ENCODE data around the gene KRI1. TPM values are rescaled to one million over a fixed set of nuclear protein-coding genes. Genes with fewer than 3 reads are reported as not detected.
A peak's percentile ranks its signal among the peaks of the same experiment; 100 is the strongest.

The KRI1 gene
- total and polyA plus RNA-seq, 5 donors from 2014 or later = 8.6 to 34.6 (median 12.0) TPM

- Mint-ChIP-seq H3K27ac (no peak overlapping the region), H3K9me3 (peaks cover 0 to 2% (median 0%) of the 10 kb centered on the region in 7 donors), H3K27me3 (peaks cover 59% of the 10 kb centered on the region), H3K36me3 (peaks cover 3% of the 10 kb centered on the region), H3K4me1 (peaks cover 2 to 34% (median 13%) of the 10 kb centered on the region in 4 donors), H3K4me3 (no peak overlapping the region)
- DNase-seq = peak in 1 of 3 donors; percentile 57
- peak; percentile 57 to 58 for ATAC-seq (ENCODE audit: low read depth in 2 of 2)
- H3K27ac ChIP-seq (ENCODE audit: insufficient read depth, low read length, poor library complexity, severe bottlenecking) = no peak overlapping the region
- peaks cover 34% of the 10 kb centered on the region for H3K4me1 ChIP-seq (ENCODE audit: control insufficient read depth, insufficient read depth, low read length, poor library complexity, severe bottlenecking)
- no peaks in the 10 kb centered on the region for H3K36me3 ChIP-seq (ENCODE audit: control insufficient read depth, insufficient read depth, low read length)
- H3K9me3 ChIP-seq (ENCODE audit: control insufficient read depth in 2 of 2, low read length in 2 of 2) = no peaks in the 10 kb centered on the region
- H3K27me3 ChIP-seq (ENCODE audit: control insufficient read depth, insufficient read depth, low read length) = peaks cover 26% of the 10 kb centered on the region
- H3K4me3 ChIP-seq (ENCODE audit: low read depth, low read length) = no peak overlapping the region
Measured at GRCh38 chr19:10514211-10515145, 51.3 kb downstream of the KRI1 start.

GRCh38 chr19:10513223-10513622 is 52.6 kb downstream of the KRI1 start:
- H3K4me1 Mint-ChIP-seq = peaks cover 0 to 26% (median 7%) of the 10 kb centered on the region in 4 donors
- H3K27ac ChIP-seq (ENCODE audit: insufficient read depth, low read length, poor library complexity, severe bottlenecking) = no peak overlapping the region
- H3K4me3 Mint-ChIP-seq = peak overlapping the region in 2 of 4 donors; percentile 15 to 23
- H3K4me1 ChIP-seq (ENCODE audit: control insufficient read depth, insufficient read depth, low read length, poor library complexity, severe bottlenecking) = peaks cover 24% of the 10 kb centered on the region
- H3K9me3 Mint-ChIP-seq = peaks cover 0 to 1% (median 0%) of the 10 kb centered on the region in 7 donors
- peaks cover 3% of the 10 kb centered on the region for H3K36me3 Mint-ChIP-seq
- no peak for DNase-seq
- H3K27me3 ChIP-seq (ENCODE audit: control insufficient read depth, insufficient read depth, low read length) = peaks cover 21% of the 10 kb centered on the region
- peaks cover 46% of the 10 kb centered on the region for H3K27me3 Mint-ChIP-seq
- no peaks in the 10 kb centered on the region for H3K9me3 ChIP-seq (ENCODE audit: control insufficient read depth in 2 of 2, low read length in 2 of 2)
- no peak overlapping the region for H3K4me3 ChIP-seq (ENCODE audit: low read depth, low read length)
- no peaks in the 10 kb centered on the region for H3K36me3 ChIP-seq (ENCODE audit: control insufficient read depth, insufficient read depth, low read length)
- no peak for ATAC-seq (ENCODE audit: low read depth in 2 of 2)
- H3K27ac Mint-ChIP-seq = no peak overlapping the region

- Histone ChIP-seq H3K9me3 (ENCODE audit: control insufficient read depth in 2 of 2, low read length in 2 of 2) (no peaks in the 10 kb centered on the region), H3K27ac (ENCODE audit: insufficient read depth, low read length, poor library complexity, severe bottlenecking) (no peak overlapping the region), H3K27me3 (ENCODE audit: control insufficient read depth, insufficient read depth, low read length) (peaks cover 10% of the 10 kb centered on the region), H3K4me1 (ENCODE audit: control insufficient read depth, insufficient read depth, low read length, poor library complexity, severe bottlenecking) (peaks cover 9% of the 10 kb centered on the region), H3K4me3 (ENCODE audit: low read depth, low read length) (no peak overlapping the region), H3K36me3 (ENCODE audit: control insufficient read depth, insufficient read depth, low read length) (no peaks in the 10 kb centered on the region)
- DNase-seq (peak; percentile 43 to 52 (median 44)), ATAC-seq (ENCODE audit: low read depth in 2 of 2) (no peak)
- Mint-ChIP-seq H3K9me3 (no peaks in the 10 kb centered on the region), H3K27me3 (peaks cover 24% of the 10 kb centered on the region), H3K4me1 (peaks cover 5 to 22% (median 5%) of the 10 kb centered on the region in 4 donors), H3K36me3 (no peaks in the 10 kb centered on the region), H3K27ac (no peak overlapping the region), H3K4me3 (no peak overlapping the region)
Measured at GRCh38 chr19:10510301-10510802, 55.5 kb downstream of the KRI1 start.

- H3K4me3 Mint-ChIP-seq = no peak overlapping the region
- no peaks in the 10 kb centered on the region for H3K36me3 ChIP-seq (ENCODE audit: control insufficient read depth, insufficient read depth, low read length)
- H3K9me3 ChIP-seq (ENCODE audit: control insufficient read depth in 2 of 2, low read length in 2 of 2) = no peaks in the 10 kb centered on the region
- peaks cover 5 to 24% (median 6%) of the 10 kb centered on the region in 4 donors for H3K4me1 Mint-ChIP-seq
- H3K27me3 ChIP-seq (ENCODE audit: control insufficient read depth, insufficient read depth, low read length) = peaks cover 10% of the 10 kb centered on the region
- no peak overlapping the region for H3K27ac ChIP-seq (ENCODE audit: insufficient read depth, low read length, poor library complexity, severe bottlenecking)
- no peak overlapping the region for H3K4me3 ChIP-seq (ENCODE audit: low read depth, low read length)
- peaks cover 6% of the 10 kb centered on the region for H3K4me1 ChIP-seq (ENCODE audit: control insufficient read depth, insufficient read depth, low read length, poor library complexity, severe bottlenecking)
- DNase-seq (no peak), ATAC-seq (ENCODE audit: low read depth in 2 of 2) (no peak)
- peaks cover 0 to under 1% (median 0%) of the 10 kb centered on the region in 7 donors for H3K9me3 Mint-ChIP-seq
- H3K36me3 Mint-ChIP-seq = no peaks in the 10 kb centered on the region
- H3K27me3 Mint-ChIP-seq = peaks cover 17% of the 10 kb centered on the region
- peak overlapping the region in 1 of 3 donors; percentile 82 for H3K27ac Mint-ChIP-seq
Measured at GRCh38 chr19:10508707-10509106, 57.1 kb downstream of the KRI1 start.

GRCh38 chr19:10508036-10508435 is 57.8 kb downstream of the KRI1 start:
- no peak overlapping the region for H3K27ac Mint-ChIP-seq
- ATAC-seq (ENCODE audit: low read depth in 2 of 2) (no peak), DNase-seq (no peak)
- peaks cover 11% of the 10 kb centered on the region for H3K27me3 Mint-ChIP-seq
- peaks cover 5 to 22% (median 6%) of the 10 kb centered on the region in 4 donors for H3K4me1 Mint-ChIP-seq
- H3K4me3 Mint-ChIP-seq = no peak overlapping the region
- peaks cover 12% of the 10 kb centered on the region for H3K4me1 ChIP-seq (ENCODE audit: control insufficient read depth, insufficient read depth, low read length, poor library complexity, severe bottlenecking)
- peaks cover 0 to 2% (median 0%) of the 10 kb centered on the region in 7 donors for H3K9me3 Mint-ChIP-seq
- no peak overlapping the region for H3K27ac ChIP-seq (ENCODE audit: insufficient read depth, low read length, poor library complexity, severe bottlenecking)
- H3K27me3 ChIP-seq (ENCODE audit: control insufficient read depth, insufficient read depth, low read length) = peaks cover 4% of the 10 kb centered on the region
- H3K36me3 Mint-ChIP-seq = no peaks in the 10 kb centered on the region
- no peaks in the 10 kb centered on the region for H3K9me3 ChIP-seq (ENCODE audit: control insufficient read depth in 2 of 2, low read length in 2 of 2)
- no peak overlapping the region for H3K4me3 ChIP-seq (ENCODE audit: low read depth, low read length)
- H3K36me3 ChIP-seq (ENCODE audit: control insufficient read depth, insufficient read depth, low read length) = no peaks in the 10 kb centered on the region

GRCh38 chr19:10505583-10506229 is 60.1 kb downstream of the KRI1 start:
- Mint-ChIP-seq H3K36me3 (no peaks in the 10 kb centered on the region), H3K9me3 (peaks cover 0 to 2% (median 0%) of the 10 kb centered on the region in 7 donors), H3K4me1 (peaks cover 5 to 30% (median 8%) of the 10 kb centered on the region in 4 donors), H3K27me3 (no peaks in the 10 kb centered on the region), H3K27ac (peak overlapping the region in 2 of 3 donors; percentile 28 to 77), H3K4me3 (peak overlapping the region; percentile 74 to 87 (median 80))
- H3K4me1 ChIP-seq (ENCODE audit: control insufficient read depth, insufficient read depth, low read length, poor library complexity, severe bottlenecking) = peaks cover 28% of the 10 kb centered on the region
- ATAC-seq (ENCODE audit: low read depth in 2 of 2) (peak; percentile 37 to 44), DNase-seq (peak; percentile 58 to 88 (median 77))
- no peaks in the 10 kb centered on the region for H3K36me3 ChIP-seq (ENCODE audit: control insufficient read depth, insufficient read depth, low read length)
- H3K27me3 ChIP-seq (ENCODE audit: control insufficient read depth, insufficient read depth, low read length) = no peaks in the 10 kb centered on the region
- H3K4me3 ChIP-seq (ENCODE audit: low read depth, low read length) = no peak overlapping the region
- no peak overlapping the region for H3K27ac ChIP-seq (ENCODE audit: insufficient read depth, low read length, poor library complexity, severe bottlenecking)
- no peaks in the 10 kb centered on the region for H3K9me3 ChIP-seq (ENCODE audit: control insufficient read depth in 2 of 2, low read length in 2 of 2)

Measured in CD4-positive, CD25-positive, alpha-beta regulatory T cell (primary cell).